IPS-20b (cell line): ENCODE measurements around the gene CLIC5.

Experiments
- H3K27ac ChIP-seq: one replicate; pipeline ENCODE4 v1.5.1; 2013; ENCODE audit warnings: low read length
- H3K27me3 ChIP-seq: 2 replicates; pipeline ENCODE4 v1.6.1; 2013; ENCODE audit warnings: mild to moderate bottlenecking, low read length, inconsistent platforms; ENCODE audit not compliant: insufficient read depth
- H3K36me3 ChIP-seq: 2 replicates; pipeline ENCODE4 v1.6.1; 2013; ENCODE audit warnings: low read depth, mild to moderate bottlenecking, inconsistent platforms, low read length, moderate library complexity; ENCODE audit not compliant: insufficient read depth
- H3K4me1 ChIP-seq: 2 replicates; pipeline ENCODE4 v1.6.1; 2013; ENCODE audit warnings: mild to moderate bottlenecking, control low read depth, inconsistent platforms, low read length, moderate library complexity; ENCODE audit not compliant: insufficient read depth
- H3K4me3 ChIP-seq: 2 replicates; pipeline ENCODE4 v1.5.1; 2013; ENCODE audit warnings: mild to moderate bottlenecking, low read length, inconsistent platforms
- H3K9ac ChIP-seq: 2 replicates; pipeline ENCODE4 v1.6.1; 2013; ENCODE audit warnings: low read depth, mild to moderate bottlenecking, inconsistent platforms, low read length, moderate library complexity
- H3K9me3 ChIP-seq: 2 replicates; pipeline ENCODE4 v1.6.1; 2013; ENCODE audit warnings: mild to moderate bottlenecking, low read depth, low read length, inconsistent platforms; ENCODE audit not compliant: insufficient read depth

The CLIC5 gene

GRCh38 chr6:45899683-45899946 is 116.0 kb downstream of the CLIC5 start:
- H3K4me3 ChIP-seq: no peak overlapping the region
- no peaks in the 10 kb centered on the region for H3K9me3 ChIP-seq
- H3K27me3 ChIP-seq: peaks cover 28% of the 10 kb centered on the region
- H3K27ac ChIP-seq: peak overlapping the region; percentile 22
- H3K36me3 ChIP-seq: no peaks in the 10 kb centered on the region
- no peak overlapping the region for H3K9ac ChIP-seq
- peaks cover 37% of the 10 kb centered on the region for H3K4me1 ChIP-seq

GRCh38 chr6:45898941-45899682 is 116.5 kb downstream of the CLIC5 start:
- Histone ChIP-seq H3K27me3 (peaks cover 28% of the 10 kb centered on the region), H3K36me3 (no peaks in the 10 kb centered on the region), H3K9me3 (no peaks in the 10 kb centered on the region), H3K27ac (peak overlapping the region; percentile 22), H3K9ac (no peak overlapping the region), H3K4me3 (no peak overlapping the region), H3K4me1 (peaks cover 37% of the 10 kb centered on the region)

DNA sequence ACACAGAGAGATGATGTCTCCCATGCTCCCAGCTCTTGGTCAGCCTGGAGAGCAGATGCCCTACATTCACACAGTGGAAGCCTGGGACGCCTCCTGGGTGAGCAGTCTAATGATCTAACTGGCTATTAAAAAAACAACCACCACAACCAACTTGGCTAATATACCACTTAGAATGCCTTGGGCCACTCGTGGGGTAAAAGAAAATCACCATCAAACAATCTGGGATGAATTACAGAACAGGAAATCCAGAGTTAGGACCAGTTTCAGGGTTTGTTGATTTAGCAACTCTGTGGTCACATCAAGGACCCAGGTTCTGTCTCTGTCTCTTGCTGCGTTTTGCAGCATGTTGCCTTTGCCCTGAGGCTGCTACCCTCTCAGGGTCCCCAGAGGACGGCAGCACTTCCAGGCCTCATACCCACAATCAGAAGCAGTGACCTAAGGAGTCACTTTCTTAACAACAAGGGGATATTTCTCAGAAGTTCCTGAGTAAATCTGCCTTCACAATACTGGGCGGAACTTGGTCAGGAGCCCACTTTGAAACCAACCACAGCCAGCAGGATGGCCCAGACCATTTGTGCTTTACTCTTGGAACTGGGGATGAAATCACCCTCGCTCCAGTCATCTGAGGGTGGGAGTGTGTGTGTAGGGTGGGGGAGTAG is 118.7 kb downstream of the CLIC5 start:
- Histone ChIP-seq H3K27ac (no peak overlapping the region), H3K9me3 (no peaks in the 10 kb centered on the region), H3K9ac (no peak overlapping the region), H3K4me1 (peaks cover 35% of the 10 kb centered on the region), H3K27me3 (peaks cover 15% of the 10 kb centered on the region), H3K36me3 (no peaks in the 10 kb centered on the region), H3K4me3 (no peak overlapping the region)

- Histone ChIP-seq H3K4me3 (no peak overlapping the region), H3K36me3 (no peaks in the 10 kb centered on the region), H3K4me1 (peaks cover 22% of the 10 kb centered on the region), H3K27me3 (peaks cover 13% of the 10 kb centered on the region), H3K9me3 (no peaks in the 10 kb centered on the region), H3K9ac (no peak overlapping the region), H3K27ac (no peak overlapping the region)
These were observed 120.1 kb downstream of the CLIC5 start for GRCh38 chr6:45895569-45895968.

- Histone ChIP-seq H3K4me3 (no peak overlapping the region), H3K36me3 (no peaks in the 10 kb centered on the region), H3K27me3 (no peaks in the 10 kb centered on the region), H3K9ac (no peak overlapping the region), H3K27ac (no peak overlapping the region), H3K4me1 (no peaks in the 10 kb centered on the region), H3K9me3 (no peaks in the 10 kb centered on the region)
These were observed 122.9 kb downstream of the CLIC5 start for GRCh38 chr6:45892696-45893245.

- Histone ChIP-seq H3K27me3 (no peaks in the 10 kb centered on the region), H3K9me3 (no peaks in the 10 kb centered on the region), H3K36me3 (no peaks in the 10 kb centered on the region), H3K9ac (no peak overlapping the region), H3K27ac (no peak overlapping the region), H3K4me3 (no peak overlapping the region), H3K4me1 (no peaks in the 10 kb centered on the region)
These were observed 123.5 kb downstream of the CLIC5 start for GRCh38 chr6:45892196-45892595.

DNA sequence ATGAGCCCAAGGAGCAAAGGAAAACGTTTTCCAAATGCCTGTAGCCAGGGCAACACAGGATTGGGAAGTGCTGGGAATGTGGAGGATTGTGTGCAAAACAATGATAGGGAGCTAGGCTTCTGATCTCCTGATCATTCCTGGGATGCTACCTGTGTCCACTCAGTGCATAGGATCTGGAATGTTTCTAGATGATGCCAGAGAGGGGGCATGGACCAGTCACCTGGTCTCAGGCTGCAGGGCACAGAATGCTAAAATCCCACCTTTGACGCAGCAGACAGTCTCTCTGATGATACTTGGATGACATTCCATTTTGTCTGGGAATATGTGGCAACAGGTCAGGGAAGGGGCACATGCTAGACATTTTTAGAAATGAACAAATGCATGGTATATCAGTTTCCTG is 128.9 kb downstream of the CLIC5 start:
- Histone ChIP-seq H3K9ac (no peak overlapping the region), H3K9me3 (no peaks in the 10 kb centered on the region), H3K4me1 (no peaks in the 10 kb centered on the region), H3K27me3 (no peaks in the 10 kb centered on the region), H3K4me3 (no peak overlapping the region), H3K27ac (no peak overlapping the region), H3K36me3 (no peaks in the 10 kb centered on the region)

DNA sequence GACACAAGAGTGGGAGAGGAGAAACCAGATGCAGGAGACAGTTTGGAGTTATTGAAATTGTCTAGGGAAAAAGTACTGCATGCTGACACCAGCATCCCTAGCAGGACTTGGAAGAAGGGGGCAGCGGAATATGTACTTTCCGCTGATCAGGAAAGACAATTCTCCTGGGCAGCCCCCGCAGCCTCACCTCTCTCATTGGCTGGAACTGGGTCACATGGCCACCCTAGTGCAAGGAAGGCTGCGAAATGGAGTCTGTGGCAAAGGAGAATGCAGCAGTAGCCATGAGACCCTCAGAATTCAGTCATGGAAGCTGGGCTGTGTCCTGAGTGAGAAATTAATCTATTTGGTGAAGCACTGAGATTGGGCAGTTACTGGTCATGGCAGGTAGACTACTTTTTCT is 131.3 kb downstream of the CLIC5 start:
- H3K27me3 ChIP-seq: no peaks in the 10 kb centered on the region
- H3K36me3 ChIP-seq: no peaks in the 10 kb centered on the region
- H3K9ac ChIP-seq: no peak overlapping the region
- no peaks in the 10 kb centered on the region for H3K4me1 ChIP-seq
- no peaks in the 10 kb centered on the region for H3K9me3 ChIP-seq
- H3K4me3 ChIP-seq: no peak overlapping the region
- no peak overlapping the region for H3K27ac ChIP-seq

GRCh38 chr6:45882671-45883070 is 133.0 kb downstream of the CLIC5 start:
- Histone ChIP-seq H3K4me1 (no peaks in the 10 kb centered on the region), H3K36me3 (no peaks in the 10 kb centered on the region), H3K4me3 (no peak overlapping the region), H3K27me3 (no peaks in the 10 kb centered on the region), H3K9me3 (no peaks in the 10 kb centered on the region), H3K27ac (no peak overlapping the region), H3K9ac (no peak overlapping the region)

- H3K4me1 ChIP-seq: no peaks in the 10 kb centered on the region
- no peak overlapping the region for H3K9ac ChIP-seq
- H3K36me3 ChIP-seq: no peaks in the 10 kb centered on the region
- H3K27me3 ChIP-seq: no peaks in the 10 kb centered on the region
- H3K4me3 ChIP-seq: no peak overlapping the region
- no peaks in the 10 kb centered on the region for H3K9me3 ChIP-seq
- no peak overlapping the region for H3K27ac ChIP-seq
These were observed 133.8 kb downstream of the CLIC5 start for GRCh38 chr6:45881705-45882467.

DNA sequence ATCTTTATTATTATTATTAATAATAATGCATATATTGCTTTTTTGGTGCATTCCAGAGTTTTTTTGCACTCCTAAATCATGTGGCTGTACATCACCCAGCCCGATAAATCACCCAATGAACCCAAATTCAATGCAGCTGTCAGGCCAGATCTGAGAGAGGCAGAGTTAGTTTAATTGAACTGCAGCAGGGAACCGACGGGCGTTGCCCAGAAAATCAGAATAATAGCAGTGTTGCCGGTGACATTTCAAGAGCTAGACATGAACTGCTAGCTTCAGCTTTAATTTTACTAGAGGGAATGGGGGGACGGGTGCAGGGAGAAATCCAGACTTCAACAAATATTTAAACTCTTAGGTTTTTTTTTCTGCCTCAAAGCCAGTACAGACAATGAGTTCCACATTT is 135.0 kb downstream of the CLIC5 start:
- Histone ChIP-seq H3K9ac (no peak overlapping the region), H3K27me3 (no peaks in the 10 kb centered on the region), H3K9me3 (no peaks in the 10 kb centered on the region), H3K36me3 (no peaks in the 10 kb centered on the region), H3K27ac (no peak overlapping the region), H3K4me1 (no peaks in the 10 kb centered on the region), H3K4me3 (no peak overlapping the region)

DNA sequence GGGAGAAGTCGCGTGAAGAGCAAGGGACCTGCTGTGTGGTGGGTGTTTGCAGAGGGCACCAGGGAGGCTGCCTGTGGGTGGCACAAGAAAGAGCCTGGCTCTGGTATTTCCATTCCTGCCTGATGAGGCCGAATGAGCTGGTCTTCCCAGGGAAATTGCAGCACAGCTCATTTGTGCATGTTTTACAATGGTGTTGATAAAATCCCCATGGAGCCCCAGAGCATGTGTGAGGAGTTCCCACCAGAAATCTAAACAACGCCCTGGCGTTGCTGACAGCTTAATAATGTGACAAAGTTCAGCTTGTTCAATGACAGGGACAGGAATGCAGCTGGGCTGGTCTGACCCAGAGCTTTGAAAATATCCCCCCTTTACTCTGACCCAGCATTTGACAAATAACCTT is 135.5 kb downstream of the CLIC5 start:
- Histone ChIP-seq H3K27me3 (no peaks in the 10 kb centered on the region), H3K36me3 (no peaks in the 10 kb centered on the region), H3K27ac (no peak overlapping the region), H3K4me1 (no peaks in the 10 kb centered on the region), H3K4me3 (no peak overlapping the region), H3K9ac (no peak overlapping the region), H3K9me3 (no peaks in the 10 kb centered on the region)
